OCI-LY7 (cell line): Measurements from ENCODE around the gene SRCAP. TPM values are rescaled to one million over a fixed set of nuclear protein-coding genes. Genes with fewer than 3 reads are reported as not detected.

Source experiments
- BruUV-seq: library from RNA; stranded (reverse); fragments of 400-500 nt; replicated peaks from 2 replicates; lab custom pipeline; 2021; lab: Mats Ljungman, UMichigan
- CTCF ChIA-PET: fragments of 300-600 bp; sonication (Branson Sonifier 250); formaldehyde crosslinking; loops from one replicate; lab custom pipeline; 2022; ENCODE audit warnings: antibody characterized with exemption; ENCODE audit not compliant: unreplicated experiment; lab: Charles Lee
- POLR2A ChIA-PET: fragments of 300-600 bp; sonication (Branson Sonifier 250); formaldehyde crosslinking; loops from one replicate; lab custom pipeline; 2022; ENCODE audit warnings: antibody characterized with exemption; lab: Charles Lee
- DNase-seq: peaks from one replicate; pipeline ENCODE4 v3.0.0-alpha.2; 2015; ENCODE audit warnings: low spot score
- H2AFZ ChIP-seq: fragments of 200-600 bp; sonication (generic), shearing (Covaris generic); 2 replicates; pipeline ENCODE4 v1.6.1; 2014; ENCODE audit warnings: mild to moderate bottlenecking, antibody characterized with exemption, low read length, moderate library complexity
- H3K27ac ChIP-seq: fragments of 200-600 bp; sonication (generic); 2 replicates; pipeline ENCODE4 v1.5.1; 2014; ENCODE audit warnings: mixed run types, low read depth, mild to moderate bottlenecking, moderate library complexity, low read length, inconsistent platforms; ENCODE audit not compliant: poor library complexity, severe bottlenecking
- H3K36me3 ChIP-seq: fragments of 200-600 bp; sonication (generic); 2 replicates; pipeline ENCODE4 v1.6.1; 2014; ENCODE audit warnings: mild to moderate bottlenecking, antibody characterized with exemption, low read length, moderate library complexity, mixed read lengths; ENCODE audit not compliant: insufficient read depth
- H3K4me1 ChIP-seq: fragments of 200-600 bp; sonication (generic); 2 replicates; pipeline ENCODE4 v1.5.1; 2014; ENCODE audit warnings: mild to moderate bottlenecking, low read length; ENCODE audit not compliant: insufficient read depth, poor library complexity, severe bottlenecking
- H3K4me2 ChIP-seq: fragments of 200-600 bp; sonication (generic); 2 replicates; pipeline ENCODE4 v1.6.1; 2014; ENCODE audit warnings: mild to moderate bottlenecking, low read length
- H3K4me3 ChIP-seq: fragments of 200-600 bp; sonication (generic); 2 replicates; pipeline ENCODE4 v1.5.1; 2014; ENCODE audit warnings: mild to moderate bottlenecking, low read depth, low read length; ENCODE audit not compliant: poor library complexity, severe bottlenecking
- H3K79me2 ChIP-seq: fragments of 200-600 bp; sonication (generic); 2 replicates; pipeline ENCODE4 v1.6.1; 2016; ENCODE audit warnings: low read depth, mild to moderate bottlenecking, low read length, moderate library complexity, mixed read lengths; ENCODE audit not compliant: insufficient read depth
- H3K9me2 ChIP-seq: fragments of 200-600 bp; sonication (generic); 2 replicates; pipeline ENCODE4 v1.6.1; 2016; ENCODE audit warnings: mild to moderate bottlenecking, low read length, mixed read lengths; ENCODE audit not compliant: insufficient read depth
- H3K9me3 ChIP-seq: fragments of 200-600 bp; sonication (generic); 2 replicates; pipeline ENCODE4 v1.6.1; 2014; ENCODE audit warnings: mild to moderate bottlenecking, mixed run types, low read length, mixed read lengths
- H4K20me1 ChIP-seq: fragments of 200-600 bp; sonication (generic); 2 replicates; pipeline ENCODE4 v1.6.1; 2014; ENCODE audit warnings: mild to moderate bottlenecking, antibody characterized with exemption, low read length, moderate library complexity, mixed read lengths; ENCODE audit not compliant: insufficient read depth
- CTCF ChIP-seq: fragments of 200-600 bp; sonication (generic); conservative IDR thresholded peaks from 2 replicates; pipeline ENCODE4 v1.5.1; 2014; ENCODE audit warnings: mild to moderate bottlenecking, antibody characterized with exemption, low read length, moderate library complexity, mixed read lengths
- EZH2phosphoT487 ChIP-seq: fragments of 200-600 bp; sonication (generic); IDR thresholded peaks from 2 replicates; pipeline ENCODE4 v1.6.1; 2018; ENCODE audit warnings: low read depth, borderline replicate concordance, mild to moderate bottlenecking, mixed run types, antibody characterized with exemption, low read length, moderate library complexity, mixed read lengths
- intact Hi-C: fragments of 100-400 bp; cut with micrococcal nuclease; formaldehyde crosslinking; loops from one replicate; pipeline ENCODE4 v1.10.0; 2022; ENCODE audit not compliant: unreplicated experiment
- total RNA-seq, 2 experiments: library from RNA; depleted of rRNA in 1 of 2; stranded (reverse); fragments of >200 nt in 1 of 2; shearing (Covaris generic) in 1 of 2; gene quantifications; 2 replicates each; pipeline ENCODE4 v1.2.3, GENCODE V29; 2014 to 2022

The SRCAP gene
- total RNA-seq, 2 experiments from 2014 or later: 41.8 to 93.7 TPM

GRCh38 chr16:30703971-30704370 lies 5.0 kb downstream of the SRCAP start:
- H3K36me3 ChIP-seq: peaks cover 93% of the 10 kb centered on the region
- no peaks in the 10 kb centered on the region for H3K9me3 ChIP-seq
- H3K9me2 ChIP-seq: no peaks in the 10 kb centered on the region
- no peak overlapping the region for H3K4me2 ChIP-seq
- no TSS peak for BruUV-seq
- CTCF ChIA-PET: no interaction called here
- H3K79me2 ChIP-seq: peaks cover 28% of the 10 kb centered on the region
- POLR2A ChIA-PET: interaction anchor here (0.5 kb wide), 1 partner anchor 14 kb away, joined by 3 read pairs; no protein-coding TSS in a partner anchor
- no peak overlapping the region for H3K27ac ChIP-seq
- H3K4me1 ChIP-seq: peaks cover 14% of the 10 kb centered on the region
- H3K4me3 ChIP-seq: no peak overlapping the region
- TF ChIP-seq CTCF (no peak), EZH2phosphoT487 (no peak)
- intact Hi-C loops: no loop called here
- H2AFZ ChIP-seq: no peak overlapping the region
- no peak for DNase-seq
- H4K20me1 ChIP-seq: no peaks in the 10 kb centered on the region; the same call in 1 of the 2 replicates

- POLR2A ChIA-PET: interaction anchor here (1.0 kb wide), 1 partner anchor 9 kb away, joined by 3 read pairs; no protein-coding TSS in a partner anchor
- no peak for DNase-seq
- Histone ChIP-seq H3K9me2 (no peaks in the 10 kb centered on the region), H2AFZ (no peak overlapping the region), H3K36me3 (peaks cover 96% of the 10 kb centered on the region), H3K79me2 (peaks cover 7% of the 10 kb centered on the region), H4K20me1 (no peaks in the 10 kb centered on the region), H3K27ac (no peak overlapping the region), H3K4me3 (no peak overlapping the region), H3K4me1 (no peaks in the 10 kb centered on the region), H3K4me2 (no peak overlapping the region), H3K9me3 (no peaks in the 10 kb centered on the region)
- CTCF ChIA-PET: no interaction called here
- no TSS peak for BruUV-seq
- TF ChIP-seq CTCF (no peak), EZH2phosphoT487 (no peak)
- intact Hi-C loops: no loop called here
Observed at GRCh38 chr16:30706046-30706445, 7.1 kb downstream of the SRCAP start.

- POLR2A ChIA-PET: interaction anchor here (0.5 kb wide), 1 partner anchor 20 kb away, joined by 3 read pairs; no protein-coding TSS in a partner anchor
- TF ChIP-seq EZH2phosphoT487 (no peak), CTCF (no peak)
- intact Hi-C loops: no loop called here
- CTCF ChIA-PET: interaction anchor here (0.5 kb wide), 1 partner anchor 17 kb away, joined by 3 read pairs; no protein-coding TSS in a partner anchor
- no peak overlapping the region for H2AFZ ChIP-seq
- no peak for DNase-seq
- no peaks in the 10 kb centered on the region for H3K9me2 ChIP-seq
- no peaks in the 10 kb centered on the region for H3K79me2 ChIP-seq
- peaks cover 95% of the 10 kb centered on the region for H3K36me3 ChIP-seq
- H3K27ac ChIP-seq: no peak overlapping the region
- no peak overlapping the region for H3K4me3 ChIP-seq
- no TSS peak for BruUV-seq
- no peak overlapping the region for H3K4me2 ChIP-seq
- no peaks in the 10 kb centered on the region for H3K9me3 ChIP-seq
- no peaks in the 10 kb centered on the region for H4K20me1 ChIP-seq
- no peaks in the 10 kb centered on the region for H3K4me1 ChIP-seq
Observed at GRCh38 chr16:30710971-30711370, 12.0 kb downstream of the SRCAP start.
